ENCODE measurements around the gene GSTM1.

The GSTM1 gene

DNA sequence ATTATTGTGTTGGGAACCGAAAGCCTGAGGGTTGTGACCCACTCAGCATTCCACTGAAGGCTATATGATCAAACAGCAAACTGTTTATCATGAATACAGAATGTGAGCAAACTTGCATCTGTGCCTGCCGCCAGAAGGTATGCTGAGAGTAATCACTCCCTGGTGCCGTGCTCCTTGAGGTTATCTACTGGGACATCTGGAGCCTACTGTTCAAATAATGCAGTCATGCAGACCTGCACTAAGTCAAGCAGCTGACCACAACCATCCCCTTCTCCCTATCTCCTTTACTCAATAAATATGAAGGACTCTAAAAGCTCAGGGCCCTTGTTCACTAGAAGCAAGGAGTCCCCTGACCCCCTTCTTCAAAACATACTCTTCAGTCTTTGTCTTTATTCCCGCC lies 37.9 kb downstream of the GSTM1 start:
- Histone ChIP-seq H2AK5ac (ENCODE audit: low read length, severe bottlenecking) (no peak overlapping the region), H3K9me3 (ENCODE audit: control insufficient read depth, low read length) (peaks cover 3% of the 10 kb centered on the region), H2BK15ac (ENCODE audit: low read depth, poor library complexity, severe bottlenecking) (no peak overlapping the region), H2BK5ac (ENCODE audit: low read depth, low read length, poor library complexity, severe bottlenecking) (no peak overlapping the region), H2BK12ac (ENCODE audit: low read length in 2 of 2) (no peak overlapping the region), H2AFZ (ENCODE audit: low read depth, low read length) (no peak overlapping the region), H3K9ac (ENCODE audit: low read length) (no peak overlapping the region), H3K14ac (ENCODE audit: low read length in 2 of 2) (no peak overlapping the region), H3K18ac (ENCODE audit: low read depth in 1 of 2, low read length in 2 of 2) (no peak overlapping the region), H3K23ac (ENCODE audit: low read length in 2 of 2) (no peak overlapping the region), H3K27ac (ENCODE audit: low read length, poor library complexity, severe bottlenecking) (no peak overlapping the region), H3K4me1 (ENCODE audit: control insufficient read depth, insufficient read depth, low read depth, low read length) (no peaks in the 10 kb centered on the region), H3K4ac (ENCODE audit: low read depth in 1 of 2, low read length in 2 of 2) (no peak overlapping the region), H4K8ac (ENCODE audit: low read length) (no peak overlapping the region), H3K27me3 (ENCODE audit: control insufficient read depth in 1 of 2, insufficient read depth in 1 of 2, low read length in 2 of 2) (no peaks in the 10 kb centered on the region), H4K91ac (ENCODE audit: low read length) (no peak overlapping the region), H3K4me2 (ENCODE audit: low read length, poor library complexity, severe bottlenecking) (no peak overlapping the region), H3K79me1 (replicated peaks; ENCODE audit: low read length, poor library complexity, severe bottlenecking) (no peaks in the 10 kb centered on the region), H2BK120ac (ENCODE audit: low read depth, low read length) (no peak overlapping the region), H3K4me3 (ENCODE audit: insufficient read depth in 1 of 2, low read depth in 1 of 2, low read length in 2 of 2) (no peak overlapping the region), H3K36me3 (ENCODE audit: control insufficient read depth in 1 of 2, insufficient read depth in 2 of 2, low read depth in 1 of 2, low read length in 2 of 2) (no peaks in the 10 kb centered on the region)
- DNase-seq = no peak
- 86% methylated on average over 4 of the region's 4 CpGs for WGBS

- Histone ChIP-seq H3K4me1 (ENCODE audit: control insufficient read depth, insufficient read depth, low read depth, low read length) (no peaks in the 10 kb centered on the region), H3K4me2 (ENCODE audit: low read length, poor library complexity, severe bottlenecking) (no peak overlapping the region), H3K23ac (ENCODE audit: low read length in 2 of 2) (no peak overlapping the region), H2BK120ac (ENCODE audit: low read depth, low read length) (no peak overlapping the region), H4K8ac (ENCODE audit: low read length) (no peak overlapping the region), H3K14ac (ENCODE audit: low read length in 2 of 2) (no peak overlapping the region), H3K18ac (ENCODE audit: low read depth in 1 of 2, low read length in 2 of 2) (no peak overlapping the region), H2AK5ac (ENCODE audit: low read length, severe bottlenecking) (no peak overlapping the region), H3K27me3 (ENCODE audit: control insufficient read depth in 1 of 2, insufficient read depth in 1 of 2, low read length in 2 of 2) (no peaks in the 10 kb centered on the region), H3K4ac (ENCODE audit: low read depth in 1 of 2, low read length in 2 of 2) (no peak overlapping the region), H3K9ac (ENCODE audit: low read length) (no peak overlapping the region), H2BK12ac (ENCODE audit: low read length in 2 of 2) (no peak overlapping the region), H2BK5ac (ENCODE audit: low read depth, low read length, poor library complexity, severe bottlenecking) (no peak overlapping the region), H2BK15ac (ENCODE audit: low read depth, poor library complexity, severe bottlenecking) (no peak overlapping the region), H3K36me3 (ENCODE audit: control insufficient read depth in 1 of 2, insufficient read depth in 2 of 2, low read depth in 1 of 2, low read length in 2 of 2) (no peaks in the 10 kb centered on the region), H3K79me1 (replicated peaks; ENCODE audit: low read length, poor library complexity, severe bottlenecking) (no peaks in the 10 kb centered on the region), H3K9me3 (ENCODE audit: control insufficient read depth, low read length) (peaks cover 3% of the 10 kb centered on the region), H2AFZ (ENCODE audit: low read depth, low read length) (no peak overlapping the region), H4K91ac (ENCODE audit: low read length) (no peak overlapping the region), H3K27ac (ENCODE audit: low read length, poor library complexity, severe bottlenecking) (no peak overlapping the region), H3K4me3 (ENCODE audit: insufficient read depth in 1 of 2, low read depth in 1 of 2, low read length in 2 of 2) (no peak overlapping the region)
- no peak for DNase-seq
- 90% methylated on average over 1 of the region's 1 CpG for WGBS
Measured at GRCh38 chr1:109726007-109726406, 38.4 kb downstream of the GSTM1 start.

DNA sequence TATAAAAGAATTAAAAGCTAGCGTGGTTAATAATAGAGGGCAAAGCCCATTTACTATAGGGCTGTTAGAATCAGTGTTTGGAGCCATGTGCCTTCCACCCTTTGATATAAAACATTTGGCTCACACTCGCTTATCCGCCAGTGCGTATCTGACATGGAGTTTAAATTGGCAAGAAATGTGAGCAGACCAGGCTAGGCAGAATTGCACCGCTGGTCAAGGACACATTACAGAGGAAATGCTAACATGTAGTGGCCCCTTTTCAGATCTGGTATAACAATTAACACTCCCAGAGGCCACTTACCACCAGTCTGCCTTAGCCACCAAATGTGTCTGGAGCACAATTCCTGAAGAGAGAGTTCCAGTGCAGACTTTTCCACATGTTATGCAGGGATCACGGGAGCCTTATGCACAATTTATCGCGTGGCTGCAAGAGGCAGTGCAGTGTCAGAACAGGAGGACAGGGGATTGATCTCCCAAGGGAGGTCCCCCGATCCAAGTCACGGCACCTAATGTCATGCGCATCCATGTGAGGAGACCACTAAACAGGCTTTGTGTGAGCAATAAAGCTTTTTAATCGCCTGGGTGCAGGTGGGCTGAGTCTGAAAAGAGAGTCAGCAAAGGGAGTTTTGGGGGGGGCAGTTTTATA lies 39.2 kb downstream of the GSTM1 start:
- peaks cover 4% of the 10 kb centered on the region for H3K4me1 ChIP-seq (ENCODE audit: control insufficient read depth, insufficient read depth, low read depth, low read length)
- peaks cover 2% of the 10 kb centered on the region for H3K9me3 ChIP-seq (ENCODE audit: control insufficient read depth, low read length)
- H3K18ac ChIP-seq (ENCODE audit: low read depth in 1 of 2, low read length in 2 of 2) = no peak overlapping the region
- no peak overlapping the region for H3K14ac ChIP-seq (ENCODE audit: low read length in 2 of 2)
- H2BK5ac ChIP-seq (ENCODE audit: low read depth, low read length, poor library complexity, severe bottlenecking) = no peak overlapping the region
- H2BK120ac ChIP-seq (ENCODE audit: low read depth, low read length) = no peak overlapping the region
- H2BK12ac ChIP-seq (ENCODE audit: low read length in 2 of 2) = no peak overlapping the region
- no peak overlapping the region for H2AFZ ChIP-seq (ENCODE audit: low read depth, low read length)
- no peak overlapping the region for H4K91ac ChIP-seq (ENCODE audit: low read length)
- no peaks in the 10 kb centered on the region for H3K36me3 ChIP-seq (ENCODE audit: control insufficient read depth in 1 of 2, insufficient read depth in 2 of 2, low read depth in 1 of 2, low read length in 2 of 2)
- H3K4me3 ChIP-seq (ENCODE audit: insufficient read depth in 1 of 2, low read depth in 1 of 2, low read length in 2 of 2) = no peak overlapping the region
- DNase-seq = no peak
- WGBS = 95% methylated on average over 12 of the region's 12 CpGs
- H3K4me2 ChIP-seq (ENCODE audit: low read length, poor library complexity, severe bottlenecking) = no peak overlapping the region
- H3K9ac ChIP-seq (ENCODE audit: low read length) = no peak overlapping the region
- no peaks in the 10 kb centered on the region for H3K27me3 ChIP-seq (ENCODE audit: control insufficient read depth in 1 of 2, insufficient read depth in 1 of 2, low read length in 2 of 2)
- H3K79me1 ChIP-seq (replicated peaks; ENCODE audit: low read length, poor library complexity, severe bottlenecking) = no peaks in the 10 kb centered on the region
- H3K27ac ChIP-seq (ENCODE audit: low read length, poor library complexity, severe bottlenecking) = no peak overlapping the region
- no peak overlapping the region for H3K23ac ChIP-seq (ENCODE audit: low read length in 2 of 2)
- no peak overlapping the region for H2BK15ac ChIP-seq (ENCODE audit: low read depth, poor library complexity, severe bottlenecking)
- H3K4ac ChIP-seq (ENCODE audit: low read depth in 1 of 2, low read length in 2 of 2) = no peak overlapping the region
- H2AK5ac ChIP-seq (ENCODE audit: low read length, severe bottlenecking) = peak overlapping the region; percentile 47
- H4K8ac ChIP-seq (ENCODE audit: low read length) = no peak overlapping the region

DNA sequence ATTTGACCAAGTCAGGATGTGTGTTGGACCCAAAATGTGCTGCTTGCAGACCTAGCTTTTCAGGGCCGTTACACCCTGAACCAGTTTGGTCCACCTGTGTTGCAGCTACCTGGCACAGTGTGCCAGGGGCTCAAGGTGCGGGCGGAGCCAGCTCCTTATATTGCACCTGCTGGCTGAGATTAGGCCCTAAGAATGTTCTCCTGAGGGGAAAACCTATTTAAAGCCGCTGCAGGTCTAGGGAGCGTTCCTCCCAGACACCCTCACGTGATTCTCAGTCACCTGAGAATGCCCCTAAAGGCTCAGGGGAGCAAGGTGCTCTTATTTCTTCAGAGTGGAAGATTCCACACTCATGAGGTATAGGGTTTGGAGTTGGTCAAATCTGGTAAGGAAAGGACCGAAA lies 41.3 kb downstream of the GSTM1 start:
- Histone ChIP-seq H3K4me1 (ENCODE audit: control insufficient read depth, insufficient read depth, low read depth, low read length) (peaks cover 6% of the 10 kb centered on the region), H2BK15ac (ENCODE audit: low read depth, poor library complexity, severe bottlenecking) (no peak overlapping the region), H4K8ac (ENCODE audit: low read length) (no peak overlapping the region), H3K14ac (ENCODE audit: low read length in 2 of 2) (no peak overlapping the region), H2AFZ (ENCODE audit: low read depth, low read length) (no peak overlapping the region), H3K9ac (ENCODE audit: low read length) (no peak overlapping the region), H2BK5ac (ENCODE audit: low read depth, low read length, poor library complexity, severe bottlenecking) (no peak overlapping the region), H4K91ac (ENCODE audit: low read length) (no peak overlapping the region), H3K27me3 (ENCODE audit: control insufficient read depth in 1 of 2, insufficient read depth in 1 of 2, low read length in 2 of 2) (no peaks in the 10 kb centered on the region), H3K18ac (ENCODE audit: low read depth in 1 of 2, low read length in 2 of 2) (no peak overlapping the region), H3K23ac (ENCODE audit: low read length in 2 of 2) (no peak overlapping the region), H3K79me1 (replicated peaks; ENCODE audit: low read length, poor library complexity, severe bottlenecking) (no peaks in the 10 kb centered on the region), H3K4ac (ENCODE audit: low read depth in 1 of 2, low read length in 2 of 2) (no peak overlapping the region), H3K4me2 (ENCODE audit: low read length, poor library complexity, severe bottlenecking) (no peak overlapping the region), H3K9me3 (ENCODE audit: control insufficient read depth, low read length) (no peaks in the 10 kb centered on the region), H3K4me3 (ENCODE audit: insufficient read depth in 1 of 2, low read depth in 1 of 2, low read length in 2 of 2) (no peak overlapping the region), H2BK120ac (ENCODE audit: low read depth, low read length) (no peak overlapping the region), H2AK5ac (ENCODE audit: low read length, severe bottlenecking) (no peak overlapping the region), H3K27ac (ENCODE audit: low read length, poor library complexity, severe bottlenecking) (no peak overlapping the region), H2BK12ac (ENCODE audit: low read length in 2 of 2) (no peak overlapping the region), H3K36me3 (ENCODE audit: control insufficient read depth in 1 of 2, insufficient read depth in 2 of 2, low read depth in 1 of 2, low read length in 2 of 2) (no peaks in the 10 kb centered on the region)
- 94% methylated on average over 6 of the region's 7 CpGs for WGBS
- DNase-seq = no peak

All from mesenchymal stem cell (in vitro differentiated cells and primary cell).